ENCODE data around the gene SLC16A3.
A peak's percentile ranks its signal among the peaks of the same experiment; 100 is the strongest.
"Not testable (repeated sequence)": the region's sequence is repeated elsewhere in the genome, so short reads cannot be mapped to it uniquely, and the experiment has no call there.

SLC16A3 gene

GRCh38 chr17:82204831-82205719, 23.8 kb upstream of the SLC16A3 start:
- peak; percentile 76 for DNase-seq (ENCODE audit: low read depth, low spot score)

- DNase-seq (ENCODE audit: low read depth, low spot score), result peak; percentile 92
Measured at GRCh38 chr17:82205720-82206508, 22.9 kb upstream of the SLC16A3 start.

GRCh38 chr17:82210655-82211054, 18.2 kb upstream of the SLC16A3 start:
- DNase-seq (ENCODE audit: low read depth, low spot score), result not testable (repeated sequence)

DNA sequence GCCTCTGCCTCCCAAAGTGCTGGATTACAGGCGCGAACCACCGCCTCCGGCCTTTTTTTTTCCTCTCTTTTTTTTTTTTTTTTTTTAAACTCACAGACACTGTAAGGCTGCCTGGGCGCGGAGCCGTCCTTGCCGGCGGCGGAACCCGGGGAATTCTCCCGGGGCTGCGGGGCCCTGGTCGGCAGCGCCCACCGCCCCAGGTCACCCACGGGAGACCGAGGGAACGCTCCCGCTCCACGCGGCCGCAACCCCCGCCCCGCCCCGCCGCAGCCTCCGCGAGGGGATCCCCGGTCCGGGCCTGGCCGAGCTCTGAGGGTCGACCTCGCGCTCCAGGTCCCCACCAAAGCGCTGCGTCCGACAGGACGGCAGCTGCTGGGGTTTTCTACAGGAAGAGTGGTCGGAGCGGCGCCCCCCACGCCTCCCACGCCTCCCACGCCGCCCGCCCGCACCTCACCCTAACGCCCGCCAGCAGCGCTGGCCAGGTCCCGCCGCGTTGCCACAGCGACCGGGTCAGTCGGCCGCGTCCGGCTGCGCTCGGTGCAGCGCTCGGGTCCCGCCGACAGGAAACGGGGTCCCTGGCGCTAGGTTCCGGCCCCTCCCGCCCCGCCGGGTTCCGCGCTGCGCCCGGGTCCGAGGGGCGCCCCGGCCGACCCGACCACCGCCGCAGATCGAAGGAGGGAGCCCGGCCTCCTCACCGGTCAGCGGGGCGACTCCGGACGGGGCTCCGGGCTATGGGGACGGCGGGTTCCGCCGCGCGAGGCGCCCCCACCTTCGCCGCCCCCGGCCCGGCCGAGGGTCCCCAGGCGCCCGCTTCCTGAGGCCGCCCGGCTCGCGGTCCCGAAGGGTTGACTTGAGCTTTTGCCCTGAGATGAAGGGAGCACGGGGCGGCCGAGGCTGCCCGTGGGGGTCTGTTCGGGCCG, 16.3 kb upstream of the SLC16A3 start, which contains the start of gene CCDC57:
TSS of gene CCDC57 (minus strand) at position 512 of the 920 bp plus-strand sequence. CDS start 10,898 bp downstream, outside the sequence.
- DNase-seq (ENCODE audit: low read depth, low spot score), result peak; percentile 93

DNA sequence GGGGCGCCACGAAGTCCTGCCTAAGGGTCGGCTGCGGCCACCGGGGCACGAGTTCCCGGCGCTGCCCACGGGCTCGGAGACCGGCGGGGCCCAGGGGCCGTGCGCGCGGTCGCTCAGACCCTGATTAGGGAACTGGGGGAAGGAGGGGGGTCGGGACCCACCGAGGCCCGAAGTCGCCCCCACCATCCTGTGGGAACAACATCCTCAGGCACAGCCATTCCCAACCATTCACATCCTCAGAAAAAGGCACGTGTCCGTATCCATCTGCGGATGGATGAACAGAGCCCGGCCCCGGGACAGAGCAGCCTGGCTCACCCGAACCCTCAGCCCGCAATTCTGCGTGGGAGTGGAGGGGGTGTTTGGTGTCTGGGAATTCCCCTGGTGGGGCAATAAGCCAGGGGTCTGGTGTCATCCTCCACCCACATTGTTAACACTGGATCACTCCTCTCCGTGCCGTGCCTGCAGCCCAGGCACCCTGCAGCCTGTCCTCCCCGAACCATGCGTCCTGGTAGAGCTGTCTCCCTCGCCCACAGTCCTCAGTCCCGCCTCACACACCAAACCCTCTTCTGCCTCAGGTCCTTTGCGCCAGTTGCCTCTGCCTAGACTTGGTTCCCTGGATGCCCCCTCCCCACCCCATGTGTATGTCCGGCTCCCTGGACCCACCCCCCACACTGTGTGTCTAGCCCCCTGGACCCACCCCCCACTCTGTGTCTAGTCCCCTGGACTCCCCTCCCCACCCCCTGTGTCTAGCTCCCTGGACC, 15.4 kb upstream of the SLC16A3 start:
- DNase-seq (ENCODE audit: low read depth, low spot score), result peak; percentile 80

DNA sequence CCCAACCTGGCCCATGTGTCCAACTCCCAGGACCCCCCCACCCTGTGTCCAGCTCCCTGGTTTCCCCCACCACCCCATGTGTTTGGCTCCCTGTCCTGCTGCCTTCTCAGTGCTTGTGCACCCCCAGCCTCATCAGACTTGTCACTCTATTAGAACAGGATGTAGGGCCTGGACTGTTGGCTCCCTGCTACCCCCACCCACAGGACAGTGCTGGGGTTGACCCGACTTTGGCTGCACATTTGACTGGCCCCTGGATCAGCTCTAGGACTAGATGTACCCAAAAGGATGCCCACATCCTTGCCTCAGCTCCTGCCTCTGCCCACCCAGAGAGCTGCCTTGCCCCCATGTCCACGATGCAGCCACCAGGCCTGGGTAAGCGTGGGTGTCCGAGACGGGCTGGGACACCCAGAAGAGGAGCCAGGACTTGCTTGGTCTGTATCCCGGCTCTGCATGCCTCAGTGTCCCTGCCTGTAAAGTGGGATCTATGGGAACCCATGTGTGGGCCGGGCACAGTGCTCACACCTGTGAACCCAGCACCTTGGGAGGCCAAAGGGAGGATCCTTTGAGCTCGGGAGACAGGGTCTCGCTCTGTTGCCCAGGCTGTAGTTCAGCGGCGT, 14.7 kb upstream of the SLC16A3 start:
- DNase-seq (ENCODE audit: low read depth, low spot score), result no peak

- no peak for DNase-seq (ENCODE audit: low read depth, low spot score)
Measured at GRCh38 chr17:82215095-82215971, 13.5 kb upstream of the SLC16A3 start.

DNA sequence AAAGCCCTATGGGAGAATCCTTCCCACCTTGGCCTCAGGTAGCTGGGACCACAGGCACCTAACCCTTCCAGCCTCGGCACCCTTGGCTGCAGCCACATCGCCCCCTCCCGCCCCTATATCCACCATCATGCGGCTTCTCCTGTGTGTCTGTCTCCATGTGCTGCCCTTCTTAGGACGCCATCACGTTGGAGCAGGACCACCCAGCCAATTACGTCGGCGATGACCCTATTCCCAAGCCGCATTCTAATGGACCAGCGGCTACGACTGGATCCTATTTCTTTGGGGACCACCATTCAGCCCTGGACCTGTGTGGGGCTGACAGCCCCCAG, 12.9 kb upstream of the SLC16A3 start:
- no peak for DNase-seq (ENCODE audit: low read depth, low spot score)

- DNase-seq (ENCODE audit: low read depth, low spot score), result peak; percentile 77
Measured at GRCh38 chr17:82216301-82217119, 12.3 kb upstream of the SLC16A3 start.

- no peak for DNase-seq (ENCODE audit: low read depth, low spot score)
Measured at GRCh38 chr17:82217120-82217529, 11.7 kb upstream of the SLC16A3 start.

GRCh38 chr17:82217530-82218204, 11.2 kb upstream of the SLC16A3 start:
- DNase-seq (ENCODE audit: low read depth, low spot score), result peak; percentile 92

DNA sequence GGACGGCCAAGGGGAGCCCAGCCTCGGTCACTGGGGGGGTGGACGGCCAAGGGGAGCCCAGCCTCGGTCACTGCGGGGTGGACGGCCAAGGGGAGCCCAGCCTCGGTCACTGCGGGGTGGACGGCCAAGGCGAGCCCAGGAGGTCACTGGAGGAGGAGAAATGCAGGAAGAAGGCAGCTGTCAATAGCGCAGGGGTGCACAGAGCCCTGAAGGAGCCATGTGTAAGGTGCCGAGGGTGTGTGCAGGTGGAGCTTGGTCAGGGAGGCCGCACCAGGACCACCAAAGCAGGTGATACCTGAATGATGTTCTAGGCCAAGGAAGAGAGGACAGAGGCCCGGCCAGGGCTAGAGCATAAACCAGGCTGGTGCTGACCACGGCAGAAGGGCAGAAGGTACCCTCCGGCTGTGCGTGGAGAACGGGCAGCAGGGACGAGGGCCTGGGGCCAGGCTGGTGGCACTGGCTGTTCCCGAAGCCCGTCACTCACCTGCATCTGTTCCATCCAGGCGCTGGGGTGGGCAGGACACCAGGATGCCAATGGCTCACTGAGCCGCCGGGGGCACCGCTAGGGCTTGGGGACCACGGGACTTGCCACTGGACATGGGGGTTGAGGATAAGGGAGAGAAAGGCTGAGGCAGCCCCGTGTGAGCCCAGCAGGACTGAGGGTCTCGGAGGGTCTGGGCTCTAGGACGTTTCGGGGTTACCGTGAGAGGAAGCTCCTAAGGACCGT, 10.3 kb upstream of the SLC16A3 start:
- DNase-seq (ENCODE audit: low read depth, low spot score), result no peak

GRCh38 chr17:82219083-82219482, 9.8 kb upstream of the SLC16A3 start:
- DNase-seq (ENCODE audit: low read depth, low spot score), result no peak

DNA sequence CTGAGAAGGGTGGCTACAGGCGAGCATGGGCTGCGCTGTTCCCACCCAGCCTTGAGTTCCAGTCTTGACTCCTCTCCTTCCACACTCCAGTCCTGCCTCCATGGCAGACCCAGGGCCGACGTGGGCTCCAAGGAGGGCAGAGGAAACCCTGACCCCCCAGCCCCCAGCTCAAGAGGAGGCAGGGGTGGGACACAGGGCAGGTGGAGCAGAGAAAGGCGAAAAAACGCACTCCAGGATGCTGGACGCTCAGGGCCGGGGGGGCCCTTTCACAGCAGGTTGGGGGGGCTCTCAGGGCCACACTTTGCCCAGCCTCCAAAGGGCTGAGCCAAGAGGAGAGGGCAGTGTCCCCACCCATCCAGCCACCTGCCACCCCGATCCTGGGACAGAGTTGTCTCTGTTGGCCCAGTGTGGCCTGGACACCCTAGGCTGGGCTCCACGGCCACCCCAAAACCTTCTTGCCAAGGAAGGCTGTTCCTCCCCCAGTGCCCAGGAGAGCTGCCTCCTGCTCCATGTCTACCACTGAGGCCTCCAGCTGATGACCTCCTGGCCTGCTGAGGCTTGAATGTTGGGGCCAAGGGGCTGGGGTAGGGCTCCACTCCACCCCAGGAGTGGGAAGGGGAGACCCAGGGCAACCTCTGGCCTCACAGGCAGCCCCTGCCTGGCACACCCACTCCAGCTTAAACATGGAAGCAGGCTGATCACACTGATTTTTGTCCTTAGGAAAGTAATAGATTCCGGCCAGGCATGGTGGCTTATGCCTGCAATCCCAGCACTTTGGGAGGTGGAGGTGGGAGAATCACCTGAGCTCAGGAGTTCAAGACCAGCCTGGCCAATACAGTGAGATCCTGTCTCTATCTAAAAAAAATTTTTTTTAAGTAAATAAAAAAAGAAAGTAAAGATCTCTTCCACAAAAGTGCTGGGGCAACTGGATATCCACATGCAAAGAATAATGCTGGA, 8.8 kb upstream of the SLC16A3 start:
- no peak for DNase-seq (ENCODE audit: low read depth, low spot score)

GRCh38 chr17:82221341-82221902, 7.4 kb upstream of the SLC16A3 start:
- no peak for DNase-seq (ENCODE audit: low read depth, low spot score)

GRCh38 chr17:82222816-82223215, 6.0 kb upstream of the SLC16A3 start:
- DNase-seq (ENCODE audit: low read depth, low spot score), result no peak
